ENCODE data around the gene NDUFA8.

DNA sequence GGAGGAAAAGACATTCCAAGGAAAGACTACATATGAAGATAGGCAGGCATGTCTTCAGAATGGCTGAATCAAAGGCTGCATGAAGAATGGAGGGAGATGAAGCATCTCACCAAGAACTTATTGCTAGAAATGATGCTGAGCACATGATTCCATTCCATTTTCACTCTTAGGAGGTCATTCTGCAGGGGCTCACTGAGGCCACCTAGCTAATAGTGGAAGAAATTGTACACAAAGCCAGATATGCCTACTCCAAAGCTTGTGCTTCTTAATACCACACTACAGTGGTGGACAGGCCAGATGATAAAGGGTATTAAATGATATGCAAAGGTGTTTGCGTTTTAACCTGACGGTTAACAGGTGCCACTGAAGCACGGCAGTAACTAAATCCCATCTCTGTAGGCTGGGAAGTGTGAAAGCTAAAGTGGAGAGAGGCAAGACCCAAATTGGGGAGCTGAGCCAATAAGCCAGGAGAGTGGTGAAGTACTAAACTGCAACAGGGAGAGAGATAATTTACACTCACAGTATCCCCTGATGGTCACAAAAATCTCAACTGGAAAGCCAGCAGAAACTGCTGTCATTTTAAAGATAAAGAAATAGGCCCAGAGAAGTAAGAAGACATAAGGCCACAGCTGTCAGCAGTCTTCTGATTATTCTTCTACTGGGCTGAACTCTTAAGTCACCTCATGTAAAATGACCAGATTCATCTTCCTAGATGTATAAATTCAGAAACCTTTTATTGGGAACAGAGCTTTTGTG, 14.6 kb downstream of the NDUFA8 start:
- TF ChIP-seq, protein P1, sequence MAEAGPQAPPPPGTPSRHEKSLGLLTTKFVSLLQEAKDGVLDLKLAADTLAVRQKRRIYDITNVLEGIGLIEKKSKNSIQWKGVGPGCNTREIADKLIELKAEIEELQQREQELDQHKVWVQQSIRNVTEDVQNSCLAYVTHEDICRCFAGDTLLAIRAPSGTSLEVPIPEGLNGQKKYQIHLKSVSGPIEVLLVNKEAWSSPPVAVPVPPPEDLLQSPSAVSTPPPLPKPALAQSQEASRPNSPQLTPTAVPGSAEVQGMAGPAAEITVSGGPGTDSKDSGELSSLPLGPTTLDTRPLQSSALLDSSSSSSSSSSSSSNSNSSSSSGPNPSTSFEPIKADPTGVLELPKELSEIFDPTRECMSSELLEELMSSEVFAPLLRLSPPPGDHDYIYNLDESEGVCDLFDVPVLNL (CRISPR knock-in tag; IDR thresholded peaks at IDR 0.05; ENCODE audit: borderline replicate concordance, low read depth) = no peak
- TF ChIP-seq, protein P2, sequence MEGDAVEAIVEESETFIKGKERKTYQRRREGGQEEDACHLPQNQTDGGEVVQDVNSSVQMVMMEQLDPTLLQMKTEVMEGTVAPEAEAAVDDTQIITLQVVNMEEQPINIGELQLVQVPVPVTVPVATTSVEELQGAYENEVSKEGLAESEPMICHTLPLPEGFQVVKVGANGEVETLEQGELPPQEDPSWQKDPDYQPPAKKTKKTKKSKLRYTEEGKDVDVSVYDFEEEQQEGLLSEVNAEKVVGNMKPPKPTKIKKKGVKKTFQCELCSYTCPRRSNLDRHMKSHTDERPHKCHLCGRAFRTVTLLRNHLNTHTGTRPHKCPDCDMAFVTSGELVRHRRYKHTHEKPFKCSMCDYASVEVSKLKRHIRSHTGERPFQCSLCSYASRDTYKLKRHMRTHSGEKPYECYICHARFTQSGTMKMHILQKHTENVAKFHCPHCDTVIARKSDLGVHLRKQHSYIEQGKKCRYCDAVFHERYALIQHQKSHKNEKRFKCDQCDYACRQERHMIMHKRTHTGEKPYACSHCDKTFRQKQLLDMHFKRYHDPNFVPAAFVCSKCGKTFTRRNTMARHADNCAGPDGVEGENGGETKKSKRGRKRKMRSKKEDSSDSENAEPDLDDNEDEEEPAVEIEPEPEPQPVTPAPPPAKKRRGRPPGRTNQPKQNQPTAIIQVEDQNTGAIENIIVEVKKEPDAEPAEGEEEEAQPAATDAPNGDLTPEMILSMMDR (IDR thresholded peaks at IDR 0.05) = no peak
- TF ChIP-seq, protein P3, sequence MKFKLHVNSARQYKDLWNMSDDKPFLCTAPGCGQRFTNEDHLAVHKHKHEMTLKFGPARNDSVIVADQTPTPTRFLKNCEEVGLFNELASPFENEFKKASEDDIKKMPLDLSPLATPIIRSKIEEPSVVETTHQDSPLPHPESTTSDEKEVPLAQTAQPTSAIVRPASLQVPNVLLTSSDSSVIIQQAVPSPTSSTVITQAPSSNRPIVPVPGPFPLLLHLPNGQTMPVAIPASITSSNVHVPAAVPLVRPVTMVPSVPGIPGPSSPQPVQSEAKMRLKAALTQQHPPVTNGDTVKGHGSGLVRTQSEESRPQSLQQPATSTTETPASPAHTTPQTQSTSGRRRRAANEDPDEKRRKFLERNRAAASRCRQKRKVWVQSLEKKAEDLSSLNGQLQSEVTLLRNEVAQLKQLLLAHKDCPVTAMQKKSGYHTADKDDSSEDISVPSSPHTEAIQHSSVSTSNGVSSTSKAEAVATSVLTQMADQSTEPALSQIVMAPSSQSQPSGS (CRISPR knock-in tag; IDR thresholded peaks at IDR 0.05; ENCODE audit: borderline replicate concordance, low read depth) = no peak
- no peak for TF ChIP-seq GTF2I (CRISPR knock-in tag; conservative IDR thresholded peaks at IDR 0.05)
- no peak for TF ChIP-seq CREB1 (CRISPR knock-in tag; IDR thresholded peaks at IDR 0.05)
- TF ChIP-seq TCF7 (CRISPR knock-in tag; IDR thresholded peaks at IDR 0.05; ENCODE audit: low read depth) = no peak
- TF ChIP-seq, protein P4, sequence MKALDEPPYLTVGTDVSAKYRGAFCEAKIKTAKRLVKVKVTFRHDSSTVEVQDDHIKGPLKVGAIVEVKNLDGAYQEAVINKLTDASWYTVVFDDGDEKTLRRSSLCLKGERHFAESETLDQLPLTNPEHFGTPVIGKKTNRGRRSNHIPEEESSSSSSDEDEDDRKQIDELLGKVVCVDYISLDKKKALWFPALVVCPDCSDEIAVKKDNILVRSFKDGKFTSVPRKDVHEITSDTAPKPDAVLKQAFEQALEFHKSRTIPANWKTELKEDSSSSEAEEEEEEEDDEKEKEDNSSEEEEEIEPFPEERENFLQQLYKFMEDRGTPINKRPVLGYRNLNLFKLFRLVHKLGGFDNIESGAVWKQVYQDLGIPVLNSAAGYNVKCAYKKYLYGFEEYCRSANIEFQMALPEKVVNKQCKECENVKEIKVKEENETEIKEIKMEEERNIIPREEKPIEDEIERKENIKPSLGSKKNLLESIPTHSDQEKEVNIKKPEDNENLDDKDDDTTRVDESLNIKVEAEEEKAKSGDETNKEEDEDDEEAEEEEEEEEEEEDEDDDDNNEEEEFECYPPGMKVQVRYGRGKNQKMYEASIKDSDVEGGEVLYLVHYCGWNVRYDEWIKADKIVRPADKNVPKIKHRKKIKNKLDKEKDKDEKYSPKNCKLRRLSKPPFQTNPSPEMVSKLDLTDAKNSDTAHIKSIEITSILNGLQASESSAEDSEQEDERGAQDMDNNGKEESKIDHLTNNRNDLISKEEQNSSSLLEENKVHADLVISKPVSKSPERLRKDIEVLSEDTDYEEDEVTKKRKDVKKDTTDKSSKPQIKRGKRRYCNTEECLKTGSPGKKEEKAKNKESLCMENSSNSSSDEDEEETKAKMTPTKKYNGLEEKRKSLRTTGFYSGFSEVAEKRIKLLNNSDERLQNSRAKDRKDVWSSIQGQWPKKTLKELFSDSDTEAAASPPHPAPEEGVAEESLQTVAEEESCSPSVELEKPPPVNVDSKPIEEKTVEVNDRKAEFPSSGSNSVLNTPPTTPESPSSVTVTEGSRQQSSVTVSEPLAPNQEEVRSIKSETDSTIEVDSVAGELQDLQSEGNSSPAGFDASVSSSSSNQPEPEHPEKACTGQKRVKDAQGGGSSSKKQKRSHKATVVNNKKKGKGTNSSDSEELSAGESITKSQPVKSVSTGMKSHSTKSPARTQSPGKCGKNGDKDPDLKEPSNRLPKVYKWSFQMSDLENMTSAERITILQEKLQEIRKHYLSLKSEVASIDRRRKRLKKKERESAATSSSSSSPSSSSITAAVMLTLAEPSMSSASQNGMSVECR (CRISPR knock-in tag; IDR thresholded peaks at IDR 0.05; ENCODE audit: borderline replicate concordance) = no peak
- no peak for TF ChIP-seq ELF4 (CRISPR knock-in tag; IDR thresholded peaks at IDR 0.05; ENCODE audit: low read depth)
- TF ChIP-seq, protein P5, sequence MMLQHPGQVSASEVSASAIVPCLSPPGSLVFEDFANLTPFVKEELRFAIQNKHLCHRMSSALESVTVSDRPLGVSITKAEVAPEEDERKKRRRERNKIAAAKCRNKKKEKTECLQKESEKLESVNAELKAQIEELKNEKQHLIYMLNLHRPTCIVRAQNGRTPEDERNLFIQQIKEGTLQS (CRISPR knock-in tag; conservative IDR thresholded peaks at IDR 0.05) = no peak
- TF ChIP-seq ATF1 (CRISPR knock-in tag; IDR thresholded peaks at IDR 0.05) = no peak
- TF ChIP-seq TP53 (CRISPR knock-in tag; IDR thresholded peaks at IDR 0.05) = no peak
- TF ChIP-seq NR3C1 (CRISPR knock-in tag; conservative IDR thresholded peaks at IDR 0.05; ENCODE audit: low read depth) = no peak
- no peak for TF ChIP-seq JUN (CRISPR knock-in tag; IDR thresholded peaks at IDR 0.05)
- TF ChIP-seq, protein P6, sequence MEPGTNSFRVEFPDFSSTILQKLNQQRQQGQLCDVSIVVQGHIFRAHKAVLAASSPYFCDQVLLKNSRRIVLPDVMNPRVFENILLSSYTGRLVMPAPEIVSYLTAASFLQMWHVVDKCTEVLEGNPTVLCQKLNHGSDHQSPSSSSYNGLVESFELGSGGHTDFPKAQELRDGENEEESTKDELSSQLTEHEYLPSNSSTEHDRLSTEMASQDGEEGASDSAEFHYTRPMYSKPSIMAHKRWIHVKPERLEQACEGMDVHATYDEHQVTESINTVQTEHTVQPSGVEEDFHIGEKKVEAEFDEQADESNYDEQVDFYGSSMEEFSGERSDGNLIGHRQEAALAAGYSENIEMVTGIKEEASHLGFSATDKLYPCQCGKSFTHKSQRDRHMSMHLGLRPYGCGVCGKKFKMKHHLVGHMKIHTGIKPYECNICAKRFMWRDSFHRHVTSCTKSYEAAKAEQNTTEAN (CRISPR knock-in tag; IDR thresholded peaks at IDR 0.05) = no peak

All from WTC11 (cell line).